ENCODE measurements around the gene TEKTIP1. TPM values are rescaled to one million over a fixed set of nuclear protein-coding genes. Genes with fewer than 3 reads are reported as not detected.
"Not testable (repeated sequence)": the region's sequence is repeated elsewhere in the genome, so short reads cannot be mapped to it uniquely, and the experiment has no call there.

The TEKTIP1 gene
- total and polyA plus RNA-seq, 2 of the 4 experiments (the other 2 are of a cell fraction): not detected

DNA sequence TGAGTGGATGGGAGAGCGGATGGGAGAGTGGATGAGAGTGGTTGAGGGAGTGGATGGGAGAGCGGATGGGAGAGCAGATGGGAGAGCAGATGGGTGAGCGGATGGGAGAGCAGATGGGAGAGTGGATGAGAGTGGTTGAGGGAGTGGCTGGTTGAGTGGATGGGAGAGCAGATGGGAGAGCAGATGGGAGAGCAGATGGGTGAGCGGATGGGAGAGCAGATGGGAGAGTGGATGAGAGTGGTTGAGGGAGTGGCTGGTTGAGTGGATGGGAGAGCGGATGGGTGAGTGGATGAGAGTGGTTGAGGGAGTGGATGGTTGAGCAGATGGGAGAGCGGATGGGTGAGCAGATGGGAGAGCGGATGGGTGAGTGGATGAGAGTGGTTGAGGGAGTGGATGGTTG is 9.7 kb upstream of the TEKTIP1 start:
- H3K27me3 ChIP-seq (ENCODE audit: control insufficient read depth, insufficient read depth, low read length); POLR2A ChIA-PET (ENCODE audit: unreplicated experiment); H4K8ac ChIP-seq (ENCODE audit: low read depth in 2 of 2, low read length in 2 of 2); H3K18ac ChIP-seq (ENCODE audit: low read depth, low read length); H3K9me1 ChIP-seq (ENCODE audit: insufficient read depth, low read length); H3K4me2 ChIP-seq (ENCODE audit: low read depth, low read length); H2BK5ac ChIP-seq (ENCODE audit: low read depth, low read length, poor library complexity, severe bottlenecking); H3K9me3 ChIP-seq (ENCODE audit: control insufficient read depth, insufficient read depth, low read length); H2BK15ac ChIP-seq (ENCODE audit: low read depth, low read length); intact Hi-C loops (cut with micrococcal nuclease); dilution Hi-C loops (cut with HindIII; ENCODE audit: low sequenced_read_pairs, unreplicated experiment); H3K4ac ChIP-seq (ENCODE audit: low read depth, low read length); H3K56ac ChIP-seq (ENCODE audit: extremely low read depth, insufficient read depth, low read length); DNase-seq; H2AK9ac ChIP-seq (replicated peaks; ENCODE audit: low read depth, low read length, poor library complexity); H2BK120ac ChIP-seq (ENCODE audit: low read depth, low read length); H4K91ac ChIP-seq (ENCODE audit: insufficient read depth, low read depth, low read length); in situ Hi-C loops (cut with MboI; ENCODE audit: low sequenced_read_pairs); H2AFZ ChIP-seq (replicated peaks; ENCODE audit: low read length, poor library complexity); BruUV-seq (replicated peaks); H3K27ac ChIP-seq (ENCODE audit: insufficient read depth, low read length); H3K4me3 ChIP-seq (ENCODE audit: insufficient read depth, low read depth, low read length); CTCF ChIA-PET; H3K4me1 ChIP-seq (ENCODE audit: control insufficient read depth, insufficient read depth, low read length); H2AK5ac ChIP-seq (ENCODE audit: low read depth, low read length); H3K23ac ChIP-seq (ENCODE audit: low read depth, low read length); ATAC-seq (ENCODE audit: low read depth); H2BK20ac ChIP-seq (ENCODE audit: low read depth, low read length); H3K9ac ChIP-seq (ENCODE audit: low read depth, low read length); H4K5ac ChIP-seq (ENCODE audit: low read depth, low read length); H3K14ac ChIP-seq (replicated peaks; ENCODE audit: low read depth, low read length): not testable (repeated sequence)
- 100% methylated on average over 7 of the region's 7 CpGs; no CpG with 5 or more reads in 1 of the 2 experiments for WGBS, 2 experiments (ENCODE audit: extremely low coverage in 2 of 2, insufficient read length in 1 of 2)
- H4K20me1 ChIP-seq (ENCODE audit: insufficient read depth, low read length): peaks cover 14% of the 10 kb centered on the region; the same call in 1 of the 2 replicates
- H3K36me3 ChIP-seq (ENCODE audit: control insufficient read depth, insufficient read depth, low read length): peaks cover 70% of the 10 kb centered on the region
- H3K79me1 ChIP-seq (ENCODE audit: low read depth in 1 of 2, low read length in 2 of 2): peaks cover 14 to 28% of the 10 kb centered on the region in 2 experiments

All from IMR-90 (cell line).